Breast epithelium (tissue), 4 donors: ENCODE data around the gene ANGEL1. TPM values are rescaled to one million over a fixed set of nuclear protein-coding genes. Genes with fewer than 3 reads are reported as not detected.
A peak's percentile ranks its signal among the peaks of the same experiment; 100 is the strongest.

Experiments
- DNase-seq, 2 donors: peaks; one replicate each; pipeline ENCODE4 v3.0.0-alpha.2; 2019; ENCODE audit warnings: low spot score in 2 of 2
- H3K27ac ChIP-seq, 2 donors: fragments of 200-600 bp; sonication (generic) in 1 of 2; one replicate each; pipeline ENCODE4 v1.5.1; 2016 to 2019; ENCODE audit warnings: mild to moderate bottlenecking in 1 of 2
- H3K27me3 ChIP-seq, 2 donors: fragments of 200-600 bp; sonication (generic) in 1 of 2; one replicate each; pipeline versions ENCODE4 v1.5.1 to v1.6.0; 2017 to 2019; ENCODE audit warnings: control low read depth in 1 of 2, mild to moderate bottlenecking in 1 of 2
- H3K36me3 ChIP-seq: fragments of 200-600 bp; one replicate; pipeline ENCODE4 v1.5.1; 2019
- H3K4me1 ChIP-seq, 2 donors: fragments of 200-600 bp; sonication (generic); one replicate each; pipeline ENCODE4 v1.5.1; 2016 to 2019; ENCODE audit warnings: control low read depth in 1 of 2
- H3K4me3 ChIP-seq, 3 donors: fragments of 200-600 bp; sonication (generic); 1 replicate in 2 of 3; 2 replicates in 1 of 3; pipeline ENCODE4 v1.5.1; 2016 to 2019; ENCODE audit warnings: mild to moderate bottlenecking in 3 of 3, moderate library complexity in 2 of 3
- H3K9me3 ChIP-seq, 2 donors: fragments of 200-600 bp; sonication (generic) in 1 of 2; one replicate each; pipeline ENCODE4 v1.5.1; 2016 to 2019; ENCODE audit warnings: control low read depth in 1 of 2
- CTCF ChIP-seq, 3 donors: fragments of 450-650 bp; IDR thresholded peaks; one replicate each; pipeline ENCODE4 v1.5.1; 2016 to 2017; ENCODE audit warnings: antibody characterized with exemption in 3 of 3, mild to moderate bottlenecking in 3 of 3, moderate library complexity in 3 of 3
- POLR2A ChIP-seq: fragments of 450-650 bp; IDR thresholded peaks from one replicate; pipeline ENCODE4 v1.6.1; 2016; ENCODE audit warnings: antibody characterized with exemption, mild to moderate bottlenecking, moderate library complexity
- POLR2AphosphoS5 ChIP-seq, 3 donors: sonication (generic); formaldehyde crosslinking; IDR thresholded peaks; one replicate each; pipeline ENCODE4 v1.6.1; 2017; ENCODE audit warnings: antibody characterized with exemption in 3 of 3
- intact Hi-C: fragments of 100-400 bp; cut with DNase I; formaldehyde crosslinking; loops from one replicate; pipeline ENCODE4 v1.15.1; 2023; ENCODE audit warnings: low total_unique reads
- total RNA-seq, 3 donors: library from RNA; depleted of rRNA; stranded (reverse); fragments of >200 nt; gene quantifications; one replicate each; pipeline ENCODE4 v1.1.0, GENCODE V29; 2016

ANGEL1 gene
- total RNA-seq, 3 donors from 2014 or later: 18.6 to 30.5 (median 24.7) TPM

DNA sequence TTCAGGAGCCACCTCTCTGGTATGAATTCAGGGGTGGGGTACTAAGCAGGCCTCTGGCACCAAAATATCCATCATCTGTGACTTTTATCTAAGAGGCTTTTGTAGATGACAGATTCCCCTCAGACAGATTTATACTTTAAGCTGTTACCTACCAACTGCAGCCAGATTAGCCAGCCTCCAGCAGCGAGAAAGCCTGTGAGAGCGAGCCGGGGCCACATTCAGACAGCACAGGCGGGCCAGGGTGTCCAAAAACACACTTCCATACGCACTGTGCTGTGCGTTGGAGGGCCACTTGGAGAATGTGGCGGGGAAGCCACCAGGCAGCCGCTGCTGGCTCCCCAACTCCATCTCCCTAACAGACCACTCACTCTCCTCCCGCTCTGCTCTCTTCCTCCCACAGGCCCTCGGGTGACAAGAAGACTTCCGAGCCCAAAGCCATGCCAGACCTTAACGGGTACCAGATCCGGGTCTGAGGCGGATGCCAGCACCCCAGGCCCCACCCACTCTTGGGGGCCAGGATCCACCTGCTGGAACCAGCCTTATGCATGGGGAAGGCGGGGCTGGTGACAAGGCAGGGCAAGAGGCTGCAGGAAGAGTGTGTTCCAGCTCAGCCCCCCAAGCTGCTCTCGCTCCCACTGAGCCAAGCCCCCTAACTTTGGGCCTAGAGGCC, 34.0 kb downstream of the ANGEL1 start:
- peak in 1 of 2 donors; percentile 15 for DNase-seq
- H3K27ac ChIP-seq: no peak overlapping the region
- no peaks in the 10 kb centered on the region for H3K27me3 ChIP-seq
- no peaks in the 10 kb centered on the region for H3K36me3 ChIP-seq
- no peaks in the 10 kb centered on the region for H3K4me1 ChIP-seq
- H3K4me3 ChIP-seq: no peak overlapping the region
- TF ChIP-seq POLR2AphosphoS5 (IDR thresholded peaks at IDR 0.05): no peak
- intact Hi-C loops: no loop called here
- H3K9me3 ChIP-seq: no peaks in the 10 kb centered on the region

DNA sequence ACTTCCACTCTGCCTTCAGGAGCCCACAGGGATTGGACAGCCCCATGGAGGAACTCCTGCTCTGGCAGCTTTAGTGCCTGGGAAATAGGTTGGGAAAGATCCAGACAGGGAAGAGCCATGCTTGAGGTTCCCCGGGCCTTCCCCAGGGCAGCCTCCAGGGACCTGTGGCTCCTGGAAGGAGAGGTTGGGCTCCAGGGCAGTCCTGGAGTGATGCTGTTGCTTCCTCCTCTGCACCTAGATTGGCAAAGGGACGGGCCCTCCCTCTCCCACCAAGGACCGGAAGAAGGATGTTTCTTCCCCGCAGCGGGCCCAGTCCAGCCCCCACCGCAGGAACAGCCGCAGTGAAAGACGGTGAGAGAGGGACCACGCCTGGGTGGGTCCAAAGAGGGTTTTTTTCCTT, 35.0 kb downstream of the ANGEL1 start:
- peak in 1 of 2 donors; percentile 4 for DNase-seq
- Histone ChIP-seq H3K4me3 (no peak overlapping the region), H3K36me3 (no peaks in the 10 kb centered on the region), H3K4me1 (no peaks in the 10 kb centered on the region), H3K9me3 (no peaks in the 10 kb centered on the region), H3K27ac (no peak overlapping the region), H3K27me3 (no peaks in the 10 kb centered on the region)
- intact Hi-C loops: no loop called here
- TF ChIP-seq CTCF (IDR thresholded peaks at IDR 0.05) (no peak), POLR2A (no peak), POLR2AphosphoS5 (IDR thresholded peaks at IDR 0.05) (no peak)

DNA sequence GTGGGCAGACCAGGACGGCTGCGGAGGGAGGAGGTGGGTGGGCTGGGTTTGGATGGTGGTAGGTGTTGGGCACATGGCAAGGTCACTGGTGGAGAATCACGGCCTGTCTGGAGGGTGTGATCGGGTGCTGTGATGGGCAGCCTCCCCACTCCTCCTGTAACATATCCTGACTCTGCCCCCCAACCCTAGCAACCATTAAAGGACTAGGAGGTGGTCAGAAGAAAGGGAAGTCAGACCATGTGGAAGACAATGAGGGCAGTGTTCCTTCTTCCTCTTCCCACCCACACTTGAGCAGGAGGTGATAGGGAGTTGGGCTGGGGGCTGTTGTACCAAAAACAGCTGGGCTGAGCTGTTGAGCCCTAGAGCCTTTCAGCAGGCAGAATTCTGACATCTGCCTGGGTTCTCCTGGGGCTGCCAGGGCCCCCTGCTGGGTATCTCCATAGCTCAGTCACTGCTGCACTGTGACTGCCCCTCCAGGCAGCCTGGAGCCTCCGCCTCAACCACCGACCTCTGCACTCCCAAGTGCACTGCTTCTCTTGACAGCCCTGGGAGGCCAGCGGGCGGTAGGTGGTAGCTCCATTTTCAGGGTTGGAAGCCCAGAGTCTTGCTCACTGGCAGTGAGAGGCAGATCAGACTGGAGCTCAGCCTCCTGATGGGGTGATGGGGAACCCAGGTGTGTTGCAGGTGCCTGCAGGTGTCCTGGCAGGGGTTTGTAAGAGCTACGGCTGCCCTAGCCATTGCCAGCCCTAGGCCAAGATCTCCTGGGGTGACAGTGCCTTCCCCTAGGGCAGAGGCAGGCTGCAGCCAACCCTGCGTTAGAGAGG, 36.0 kb downstream of the ANGEL1 start:
- Histone ChIP-seq H3K4me1 (peaks cover 0 to 6% of the 10 kb centered on the region in 2 donors), H3K27me3 (no peaks in the 10 kb centered on the region), H3K9me3 (no peaks in the 10 kb centered on the region), H3K4me3 (no peak overlapping the region), H3K27ac (no peak overlapping the region), H3K36me3 (no peaks in the 10 kb centered on the region)
- intact Hi-C loops: no loop called here
- peak; percentile 3 to 13 for DNase-seq
- TF ChIP-seq CTCF (IDR thresholded peaks at IDR 0.05): no peak
- no peak for TF ChIP-seq POLR2A
- no peak for TF ChIP-seq POLR2AphosphoS5 (IDR thresholded peaks at IDR 0.05)

DNA sequence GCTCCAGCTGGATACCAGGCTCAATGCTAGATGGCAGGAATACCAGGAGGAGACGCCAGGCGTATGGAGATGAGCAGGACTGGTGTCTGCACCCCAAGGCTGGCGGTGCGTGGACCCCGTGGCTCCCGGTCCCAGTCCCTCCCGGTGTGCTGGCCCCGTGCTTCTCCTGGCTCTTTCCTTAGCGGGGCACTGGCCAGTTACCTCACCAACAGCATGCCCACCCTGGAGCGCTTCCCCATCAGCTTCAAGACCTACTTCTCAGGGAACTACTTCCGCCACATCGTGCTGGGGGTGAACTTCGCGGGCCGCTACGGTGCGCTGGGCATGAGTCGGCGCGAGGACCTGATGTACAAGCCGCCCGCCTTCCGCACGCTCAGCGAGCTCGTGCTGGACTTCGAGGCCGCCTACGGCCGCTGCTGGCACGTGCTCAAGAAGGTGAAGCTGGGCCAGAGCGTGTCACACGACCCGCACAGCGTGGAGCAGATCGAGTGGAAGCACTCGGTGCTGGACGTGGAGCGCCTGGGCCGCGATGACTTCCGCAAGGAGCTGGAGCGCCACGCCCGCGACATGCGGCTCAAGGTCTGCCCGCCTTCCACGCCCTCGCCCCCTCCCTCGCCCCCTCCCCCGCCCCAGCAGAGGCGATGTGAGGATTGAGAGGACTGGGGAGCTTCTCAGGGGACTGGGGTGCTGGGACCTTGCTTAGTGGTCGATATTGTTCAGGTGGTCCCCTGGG, 36.8 kb downstream of the ANGEL1 start:
- no peak overlapping the region for H3K27ac ChIP-seq
- intact Hi-C loops: no loop called here
- H3K4me1 ChIP-seq: peaks cover 0 to 6% of the 10 kb centered on the region in 2 donors
- TF ChIP-seq CTCF (IDR thresholded peaks at IDR 0.05) (no peak), POLR2A (no peak), POLR2AphosphoS5 (IDR thresholded peaks at IDR 0.05) (no peak)
- no peaks in the 10 kb centered on the region for H3K9me3 ChIP-seq
- DNase-seq: peak; percentile 14 to 36
- no peaks in the 10 kb centered on the region for H3K27me3 ChIP-seq
- H3K4me3 ChIP-seq: no peak overlapping the region
- H3K36me3 ChIP-seq: no peaks in the 10 kb centered on the region

DNA sequence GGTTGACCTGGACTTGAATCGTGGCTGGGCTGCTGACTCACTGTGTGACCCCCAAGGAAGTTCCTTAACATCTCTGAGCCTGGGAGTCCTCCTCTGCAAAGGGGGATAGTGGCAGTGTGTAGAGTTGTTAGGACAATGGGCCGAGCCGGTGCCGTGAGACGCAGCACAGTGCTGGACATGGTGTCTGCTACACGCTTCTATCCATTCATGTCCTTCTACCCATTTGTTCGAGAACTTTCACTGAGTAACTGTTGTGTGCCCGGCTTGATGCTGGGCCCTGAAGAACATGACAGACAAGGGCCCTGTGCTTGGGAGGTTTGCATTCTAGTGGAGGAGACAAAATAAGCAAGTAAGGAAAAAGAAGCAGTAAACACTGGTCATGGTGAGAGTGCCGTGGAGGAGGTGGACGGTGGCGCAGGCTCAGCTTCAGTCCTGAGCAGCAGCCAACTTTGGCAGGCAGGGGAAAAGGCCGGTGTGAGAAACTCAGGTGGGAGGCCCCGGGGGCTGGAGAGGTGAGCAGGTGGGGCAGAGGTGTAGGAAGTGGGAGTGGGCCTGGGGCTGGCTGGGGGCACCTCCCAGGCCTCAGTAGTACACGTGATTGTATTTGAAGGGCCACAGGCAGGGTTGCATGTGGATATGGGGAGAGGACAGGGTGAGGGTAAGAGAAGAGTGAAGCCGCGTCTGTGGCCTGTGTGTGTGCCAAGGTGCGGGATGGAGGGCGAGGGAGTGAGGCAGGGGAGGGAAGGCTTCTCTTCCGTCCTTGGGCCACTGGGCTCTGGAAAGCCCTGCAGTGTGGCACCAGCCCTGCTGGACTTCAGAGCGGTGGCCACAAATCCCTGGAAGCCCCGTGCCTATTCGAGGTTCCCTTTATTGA, 37.6 kb downstream of the ANGEL1 start:
- no peak overlapping the region for H3K27ac ChIP-seq
- H3K4me3 ChIP-seq: no peak overlapping the region
- H3K36me3 ChIP-seq: no peaks in the 10 kb centered on the region
- peaks cover 0 to 6% of the 10 kb centered on the region in 2 donors for H3K4me1 ChIP-seq
- no peaks in the 10 kb centered on the region for H3K9me3 ChIP-seq
- TF ChIP-seq CTCF (IDR thresholded peaks at IDR 0.05) (no peak), POLR2A (no peak), POLR2AphosphoS5 (IDR thresholded peaks at IDR 0.05) (no peak)
- DNase-seq: peak in 1 of 2 donors; percentile 10
- no peaks in the 10 kb centered on the region for H3K27me3 ChIP-seq
- intact Hi-C loops: no loop called here
